RPMI7951 (cell line): ENCODE measurements around the gene RPL36AL. TPM values are rescaled to one million over a fixed set of nuclear protein-coding genes. Genes with fewer than 3 reads are reported as not detected.
A peak's percentile ranks its signal among the peaks of the same experiment; 100 is the strongest.
"Not testable (repeated sequence)": the region's sequence is repeated elsewhere in the genome, so short reads cannot be mapped to it uniquely, and the experiment has no call there.

Experiments
- DNase-seq: peaks from one replicate; pipeline ENCODE4 v3.0.0-alpha.2; 2012; ENCODE audit warnings: low read depth
- total RNA-seq: library from RNA; depleted of rRNA; stranded (reverse); fragments of >200 nt; shearing (Covaris generic); gene quantifications from 2 replicates; pipeline ENCODE4 v1.2.3, GENCODE V29; 2014

Gene RPL36AL
- total RNA-seq, 1 experiment from 2014 or later, result 313 TPM

GRCh38 chr14:49619730-49620129 is 696 bp downstream of the RPL36AL start:
- no peak for DNase-seq

GRCh38 chr14:49619273-49619672 is 1.2 kb downstream of the RPL36AL start:
- DNase-seq, result not testable (repeated sequence)

GRCh38 chr14:49617852-49618519 is 2.4 kb downstream of the RPL36AL start:
- DNase-seq, result no peak

GRCh38 chr14:49615776-49616175 is 4.7 kb downstream of the RPL36AL start:
- no peak for DNase-seq

- DNase-seq, result no peak
Observed at GRCh38 chr14:49614196-49614595, 6.2 kb downstream of the RPL36AL start.

GRCh38 chr14:49612671-49613070 is 7.8 kb downstream of the RPL36AL start:
- no peak for DNase-seq

- no peak for DNase-seq
Observed at GRCh38 chr14:49612251-49612650, 8.2 kb downstream of the RPL36AL start.

- DNase-seq, result no peak
Observed at GRCh38 chr14:49607583-49607982, 12.8 kb downstream of the RPL36AL start.

- DNase-seq, result peak; percentile 85
Observed at GRCh38 chr14:49598485-49599300, 21.7 kb downstream of the RPL36AL start, which contains the start of gene LRR1. LRR1 (plus strand) TSS chr14:49598940; CDS start chr14:49599021, 81 bp downstream.

- no peak for DNase-seq
Observed at GRCh38 chr14:49598189-49598484, 22.3 kb downstream of the RPL36AL start.

GRCh38 chr14:49594347-49595091 is 25.9 kb downstream of the RPL36AL start:
- peak; percentile 28 for DNase-seq

GRCh38 chr14:49593016-49593415 is 27.4 kb downstream of the RPL36AL start:
- peak; percentile 18 for DNase-seq

- DNase-seq, result no peak
Observed at GRCh38 chr14:49589387-49589786, 31.0 kb downstream of the RPL36AL start.

- DNase-seq, result peak; percentile 67
Observed at GRCh38 chr14:49586673-49587460, 33.6 kb downstream of the RPL36AL start.

GRCh38 chr14:49585803-49586672 is 34.4 kb downstream of the RPL36AL start, which contains the start of gene RPS29:
RPS29 (minus strand) TSS chr14:49586380; CDS start chr14:49586346, 34 bp downstream.
- DNase-seq, result peak; percentile 98

GRCh38 chr14:49584981-49585640 is 35.3 kb downstream of the RPL36AL start:
- not testable (repeated sequence) for DNase-seq

GRCh38 chr14:49584058-49584457 is 36.4 kb downstream of the RPL36AL start:
- no peak for DNase-seq

GRCh38 chr14:49583629-49584028 is 36.8 kb downstream of the RPL36AL start:
- no peak for DNase-seq

- DNase-seq, result no peak
Observed at GRCh38 chr14:49582113-49582977, 38.1 kb downstream of the RPL36AL start.
